Stimulated activated naive CD8-positive, alpha-beta T cell treated with anti-CD3 and anti-CD28 coated beads, Interleukin-15, Interleukin-2, amounts not matched to agents 100 U/mL and 50 U/mL, for 24 hours (primary cell): ENCODE measurements around the gene PTK6.
"Not testable (repeated sequence)": the region's sequence is repeated elsewhere in the genome, so short reads cannot be mapped to it uniquely, and the experiment has no call there.

Experiments
- ATAC-seq: fragments of 150-1000 bp; cut with Tn5 transposase; one replicate; pipeline ENCODE4 v1.10.0; 2021
- DNase-seq: peaks from one replicate; pipeline ENCODE4 v3.0.0; 2021

The PTK6 gene

DNA sequence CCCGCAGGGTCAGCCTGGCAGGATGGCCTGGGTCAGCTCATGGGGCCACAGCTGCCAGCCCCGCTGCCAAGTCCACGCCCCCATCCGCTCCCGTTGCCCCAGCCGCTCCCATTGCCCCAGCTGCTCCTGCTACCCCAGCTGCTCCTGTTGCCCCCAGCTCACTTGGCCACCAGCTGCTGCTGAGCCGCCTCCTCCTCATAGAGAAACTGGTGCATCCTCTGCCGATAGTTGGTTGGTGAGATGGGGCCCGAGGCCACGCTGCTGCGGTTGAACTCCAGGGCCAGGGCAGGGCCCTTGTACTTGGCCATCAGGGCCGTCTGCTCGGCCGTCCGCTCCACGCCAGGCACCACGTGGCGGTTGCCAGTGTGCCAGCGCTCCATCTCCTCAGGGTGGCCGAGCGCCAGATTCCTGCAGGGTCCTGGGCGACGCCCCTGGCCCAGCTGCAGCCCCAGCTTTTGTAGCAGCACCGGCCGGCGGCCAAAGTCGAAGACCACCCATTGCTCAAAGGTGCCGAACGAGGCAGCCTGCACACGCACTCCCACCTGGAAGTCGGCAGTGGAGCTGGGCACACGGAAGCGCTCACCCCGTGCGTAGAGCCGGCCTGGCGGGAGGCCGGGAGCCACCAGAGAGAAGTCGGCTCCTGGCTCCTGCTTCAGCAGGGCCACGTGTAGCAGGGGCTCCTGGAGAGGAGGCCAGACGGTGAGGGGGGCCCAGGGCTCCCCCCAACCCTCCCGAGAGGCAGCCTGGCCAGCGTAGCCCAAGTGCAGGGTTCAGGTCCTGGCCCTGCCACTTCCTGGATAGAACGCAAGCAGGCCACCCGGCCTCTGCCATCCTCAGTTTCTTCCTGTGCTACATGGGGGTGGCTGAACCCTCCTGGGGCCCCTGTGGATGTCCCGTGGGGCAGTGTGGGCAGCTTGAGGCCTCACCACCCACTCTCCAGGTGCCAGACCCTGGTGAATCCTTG lies 32.1 kb upstream of the PTK6 start:
- no peak for DNase-seq
- no peak for ATAC-seq

DNA sequence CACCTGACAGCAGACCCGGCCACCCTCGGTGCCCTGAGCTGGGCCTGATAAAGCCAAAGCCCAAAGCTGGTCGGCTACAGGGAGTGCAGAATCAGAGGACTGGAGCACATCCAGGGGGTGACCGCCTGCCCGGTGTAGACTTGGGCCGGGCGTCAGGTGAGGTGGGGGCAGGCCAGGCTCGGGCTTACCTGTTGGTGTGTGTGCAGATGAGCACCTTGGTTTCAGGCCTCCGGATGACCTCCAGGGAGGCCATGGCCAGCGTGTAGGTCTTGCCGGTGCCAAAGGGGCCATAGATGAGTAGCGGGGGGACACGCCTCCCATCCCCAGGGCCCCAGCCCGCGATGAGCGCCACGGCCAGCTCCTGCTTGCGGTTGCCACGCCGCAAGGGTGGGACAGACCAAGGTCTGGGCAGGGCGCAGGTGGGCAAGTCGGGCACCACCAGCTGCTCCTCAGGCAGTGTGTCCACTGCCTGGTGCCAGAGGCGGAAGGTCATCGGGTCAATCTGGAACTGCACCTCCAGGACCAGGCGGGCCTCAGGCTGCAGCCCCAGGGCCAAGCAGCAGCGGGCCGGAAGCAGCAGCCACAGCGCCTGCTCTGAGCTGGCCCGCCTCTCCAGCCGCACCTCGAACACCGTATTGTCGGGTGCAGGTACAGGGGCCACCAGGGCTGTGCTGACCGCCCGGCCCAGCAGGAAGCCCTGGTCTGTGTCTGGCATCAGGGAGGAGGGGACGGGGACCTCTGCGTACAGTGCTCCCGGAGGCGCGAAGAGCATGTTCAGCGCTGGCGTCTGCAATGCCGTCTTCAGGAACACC lies 31.2 kb upstream of the PTK6 start:
- no peak for DNase-seq
- ATAC-seq, result no peak

DNA sequence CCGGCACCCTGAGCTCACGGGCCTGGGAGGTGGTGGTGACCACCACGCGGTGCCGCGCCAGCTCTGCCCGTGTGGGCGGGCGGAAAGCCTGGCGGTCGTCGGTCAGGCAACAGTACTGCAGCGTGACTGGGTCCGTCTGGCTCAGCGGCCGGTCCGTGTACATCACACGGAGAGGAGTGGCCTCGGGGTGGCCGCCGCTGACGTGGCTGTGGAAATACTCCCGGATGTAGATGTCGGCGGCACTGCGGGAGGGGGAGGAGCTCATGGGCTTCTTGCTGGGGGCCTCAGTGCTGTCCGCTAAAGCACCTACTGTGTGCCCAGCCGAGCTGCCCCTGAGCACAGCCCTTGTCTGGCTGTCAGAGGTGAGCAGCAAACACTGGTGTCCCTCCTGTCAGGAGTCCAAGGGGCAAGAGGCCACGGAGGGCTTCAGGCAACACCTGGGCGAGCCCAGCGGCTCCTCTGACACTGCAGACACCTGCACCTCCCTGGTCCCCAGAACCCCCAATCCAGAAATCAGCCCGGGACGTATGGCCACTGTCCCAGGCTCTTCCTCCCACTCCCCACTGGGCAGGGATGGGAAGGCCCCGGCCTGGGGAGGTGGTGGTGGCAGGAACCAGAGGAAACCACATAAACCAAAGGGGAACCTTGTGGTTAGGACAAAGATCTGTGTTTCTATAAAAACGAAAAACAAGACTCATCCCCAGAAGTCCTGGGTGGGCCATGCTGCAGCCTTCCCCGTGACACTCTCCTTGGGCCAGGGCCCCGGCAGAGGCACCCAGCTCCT lies 30.4 kb upstream of the PTK6 start:
- peak; percentile 84 for ATAC-seq
- peak; percentile 66 for DNase-seq

DNA sequence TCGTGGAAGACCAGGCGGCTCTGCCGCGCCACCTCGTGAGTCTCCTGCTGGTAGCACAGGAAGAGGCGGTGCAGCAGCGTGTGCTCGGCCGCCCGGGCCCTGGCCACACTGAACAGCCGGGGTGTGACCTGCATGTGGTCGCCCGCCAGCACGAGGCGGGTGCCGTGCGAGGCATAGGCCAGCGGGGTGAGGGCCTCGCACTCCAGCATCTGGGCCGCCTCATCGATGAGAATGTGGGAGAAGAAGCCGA lies 29.9 kb upstream of the PTK6 start:
- ATAC-seq, result no peak
- no peak for DNase-seq

DNA sequence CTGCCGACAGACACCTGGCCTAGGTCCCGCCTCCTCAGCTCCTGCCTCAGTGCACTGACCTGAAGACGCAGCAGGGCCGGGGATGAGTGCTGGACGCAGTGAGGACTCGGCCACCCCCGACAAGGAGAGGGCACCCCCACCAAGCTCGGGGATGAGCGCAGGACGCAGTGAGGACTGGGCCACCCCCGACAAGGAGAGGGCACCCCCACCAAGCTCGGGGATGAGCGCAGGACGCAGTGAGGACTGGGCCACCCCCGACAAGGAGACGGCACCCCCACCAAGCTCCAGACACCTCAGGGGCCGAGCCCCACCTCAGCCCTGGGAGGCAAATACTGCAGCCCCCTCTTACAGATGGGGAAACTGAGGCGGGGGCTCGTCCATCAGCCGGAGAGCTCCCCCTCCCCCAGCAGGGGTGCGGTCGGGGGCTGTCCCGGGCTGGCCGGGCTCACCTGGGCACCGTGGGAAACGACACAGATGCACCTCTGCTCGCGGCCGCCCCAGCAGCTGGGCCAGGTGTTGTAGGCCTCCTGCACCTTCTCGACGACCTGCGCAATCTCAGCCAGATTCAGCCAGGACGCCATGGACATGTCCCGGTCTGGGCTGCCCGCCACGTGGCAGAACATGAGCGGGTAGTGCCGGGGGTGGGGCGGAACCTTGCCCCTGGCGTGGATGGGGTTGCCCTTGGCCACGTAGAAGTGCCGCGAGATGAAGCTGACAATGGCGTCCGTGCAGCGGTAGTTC lies 29.4 kb upstream of the PTK6 start:
- DNase-seq (no peak), ATAC-seq (no peak)

DNA sequence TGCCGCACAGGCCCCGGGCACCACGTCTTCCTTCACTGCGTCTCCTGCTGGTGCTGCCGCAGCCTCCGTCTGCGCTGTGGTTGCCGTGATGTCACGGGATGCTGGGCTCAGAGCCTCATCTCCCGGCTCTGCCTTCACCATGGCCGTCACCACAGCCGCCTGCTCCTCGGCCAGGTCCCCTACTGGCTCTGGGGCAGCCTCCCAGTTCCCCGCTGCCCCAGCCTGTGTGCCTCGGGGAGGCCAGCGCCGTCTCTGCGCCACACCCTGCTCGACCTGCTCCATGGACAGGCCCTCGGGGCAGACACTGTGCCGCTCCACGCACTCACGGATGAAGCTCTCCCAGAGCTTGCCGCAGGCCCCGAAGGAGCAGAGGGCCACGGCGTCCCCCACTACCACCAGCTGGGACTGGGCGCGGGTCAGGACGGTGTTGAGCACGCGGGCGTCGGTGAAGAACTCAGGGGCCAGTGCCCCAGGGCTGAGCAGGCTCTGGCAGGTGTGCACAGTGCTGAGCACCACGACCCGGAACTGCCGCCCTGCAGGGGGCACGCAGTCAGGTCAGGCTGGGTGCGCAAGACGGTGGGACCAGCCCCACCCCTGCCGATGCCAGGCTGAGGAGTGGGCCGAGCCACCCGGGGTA lies 28.6 kb upstream of the PTK6 start:
- DNase-seq (no peak), ATAC-seq (no peak)

DNA sequence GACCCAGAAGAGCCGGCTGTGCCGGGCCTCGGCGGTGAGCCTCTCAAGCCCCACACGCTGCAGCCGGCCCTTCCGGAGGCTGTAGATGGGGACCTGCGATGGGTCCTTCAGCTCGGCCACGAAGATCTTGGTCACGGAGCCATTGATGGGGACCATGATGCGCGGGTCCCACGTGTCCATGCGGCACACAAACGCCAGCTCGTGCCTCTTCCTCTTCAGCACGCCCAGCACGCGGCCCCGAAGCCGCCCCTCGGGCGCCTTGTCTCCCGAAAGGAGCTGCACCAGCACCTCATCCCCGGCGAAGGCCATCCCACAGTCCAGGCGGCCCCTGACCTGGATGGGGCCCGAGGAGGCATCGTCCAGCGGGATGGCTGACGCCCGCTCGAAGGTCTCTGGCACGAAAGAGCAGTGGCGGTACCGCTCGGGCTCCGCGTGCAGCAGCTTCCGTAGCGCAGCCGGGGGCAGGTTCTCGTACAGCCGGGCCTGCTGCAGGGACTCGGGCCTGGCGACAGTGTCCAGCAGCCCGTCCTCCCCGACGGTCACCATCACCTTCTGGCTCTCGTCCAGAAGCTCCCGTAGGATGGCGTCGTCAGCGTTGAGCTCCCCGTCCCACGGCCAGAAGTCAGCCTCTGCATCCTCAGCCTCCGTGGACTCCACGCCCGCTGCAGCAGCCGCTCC lies 28.0 kb upstream of the PTK6 start:
- DNase-seq (no peak), ATAC-seq (no peak)

DNA sequence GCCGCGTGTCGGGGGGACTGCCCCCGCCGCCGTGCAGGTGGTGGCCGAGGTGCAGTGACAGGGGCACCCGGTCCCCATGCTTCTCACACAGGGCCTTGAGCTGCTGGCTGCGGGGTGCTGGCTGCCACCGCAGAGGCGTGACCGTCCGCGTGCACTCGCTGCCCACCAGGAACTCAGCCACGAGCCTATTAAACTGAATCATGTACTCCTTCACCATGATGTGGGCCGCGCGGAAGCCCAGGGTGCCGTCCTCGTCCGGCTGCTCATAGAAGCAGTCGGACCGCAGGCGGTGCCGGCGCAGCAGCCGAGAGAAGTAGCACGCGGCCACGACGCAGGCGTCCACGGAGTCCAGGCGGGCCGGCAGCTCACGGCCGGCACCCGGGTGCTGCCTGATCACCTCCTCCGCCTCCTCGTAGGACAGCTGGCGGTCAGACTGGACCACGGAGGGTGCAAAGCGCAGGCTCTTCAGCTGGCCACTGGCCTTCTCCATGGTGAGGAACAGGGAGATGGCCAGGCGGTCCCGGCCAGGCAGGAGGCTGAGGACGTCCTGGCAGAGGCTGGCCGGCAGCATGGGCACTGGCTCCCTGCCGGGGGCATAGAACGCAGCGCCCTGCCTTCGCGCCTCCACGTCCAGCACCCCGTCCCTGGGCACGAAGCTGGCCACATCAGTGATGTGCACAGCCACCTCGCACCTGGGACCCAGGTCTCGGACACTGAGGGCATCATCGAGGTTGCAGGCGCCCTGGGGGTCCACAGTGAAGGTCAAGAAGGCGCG lies 27.0 kb upstream of the PTK6 start:
- ATAC-seq, result no peak
- no peak for DNase-seq

DNA sequence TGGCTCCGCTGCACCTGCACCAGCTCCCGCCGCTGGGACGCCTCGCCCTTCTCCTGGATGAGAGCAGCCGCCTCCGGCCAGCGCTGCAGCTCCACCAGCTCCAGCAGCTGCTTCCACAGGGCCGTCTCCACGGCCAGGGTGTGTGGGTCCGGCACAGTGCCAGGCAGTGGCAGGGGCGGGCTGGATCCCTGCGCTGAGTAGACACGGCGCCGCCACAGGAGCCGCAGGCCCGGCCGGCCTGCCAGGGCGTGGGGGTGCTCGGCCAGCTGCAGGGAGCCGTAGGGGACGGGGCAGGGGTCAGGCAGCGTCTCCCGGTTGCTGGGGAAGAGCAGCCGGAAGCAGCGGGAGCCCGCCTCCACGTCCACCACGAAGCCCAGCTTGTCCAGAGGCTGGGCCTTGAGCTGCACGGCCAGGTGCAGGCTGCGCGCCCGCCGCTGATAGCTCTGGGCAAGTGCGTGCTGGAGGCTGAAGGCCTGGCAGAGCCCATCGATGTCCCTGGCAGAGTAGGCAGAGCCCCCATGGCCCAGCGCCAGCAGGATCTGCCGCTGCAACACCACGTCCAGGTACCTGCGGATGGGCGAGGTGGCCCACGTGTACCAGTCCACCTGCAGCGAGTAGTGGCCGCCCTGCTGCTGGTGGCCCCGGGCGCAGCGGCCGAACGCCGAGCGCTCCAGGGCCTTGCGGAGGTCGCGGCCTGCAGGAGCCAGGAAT lies 26.2 kb upstream of the PTK6 start:
- ATAC-seq (no peak), DNase-seq (no peak)

DNA sequence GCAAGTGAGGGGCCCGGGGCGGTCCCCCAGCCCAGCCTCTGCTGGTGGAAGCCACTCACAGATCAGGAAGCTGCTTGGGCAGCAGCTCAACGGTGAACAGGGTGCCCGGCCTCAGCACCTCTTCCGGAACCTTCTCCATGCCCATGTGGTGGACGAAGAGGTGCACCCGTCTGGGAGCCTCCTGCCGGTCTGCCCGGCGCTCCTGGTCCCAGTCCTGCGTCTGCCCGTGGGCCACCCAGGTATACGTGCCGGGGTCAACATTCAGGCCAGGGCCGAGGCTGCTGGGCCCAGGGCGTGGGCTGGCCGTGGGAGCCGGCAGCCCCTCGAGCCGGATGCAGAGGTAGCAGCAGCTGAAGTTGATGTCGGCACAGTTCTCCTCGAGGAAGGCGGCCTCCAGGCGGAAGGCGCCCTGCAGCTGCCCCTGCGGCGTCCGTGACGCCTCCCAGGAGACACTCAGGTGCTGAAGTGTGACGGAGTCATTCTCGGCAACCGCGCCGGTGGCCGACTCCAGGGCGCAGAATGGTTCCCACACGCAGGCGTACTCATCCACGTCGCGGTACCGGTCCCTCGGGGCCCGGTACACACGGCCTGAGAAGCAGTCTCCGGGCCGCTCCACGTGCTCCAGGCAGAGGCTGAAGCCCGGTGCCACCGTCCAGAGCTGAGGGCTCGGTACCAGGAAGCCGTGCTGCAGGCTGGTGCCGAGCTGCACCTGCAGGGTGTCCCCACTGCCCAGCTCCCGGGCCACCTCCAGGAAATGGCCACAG lies 25.5 kb upstream of the PTK6 start:
- ATAC-seq (no peak), DNase-seq (no peak)

DNA sequence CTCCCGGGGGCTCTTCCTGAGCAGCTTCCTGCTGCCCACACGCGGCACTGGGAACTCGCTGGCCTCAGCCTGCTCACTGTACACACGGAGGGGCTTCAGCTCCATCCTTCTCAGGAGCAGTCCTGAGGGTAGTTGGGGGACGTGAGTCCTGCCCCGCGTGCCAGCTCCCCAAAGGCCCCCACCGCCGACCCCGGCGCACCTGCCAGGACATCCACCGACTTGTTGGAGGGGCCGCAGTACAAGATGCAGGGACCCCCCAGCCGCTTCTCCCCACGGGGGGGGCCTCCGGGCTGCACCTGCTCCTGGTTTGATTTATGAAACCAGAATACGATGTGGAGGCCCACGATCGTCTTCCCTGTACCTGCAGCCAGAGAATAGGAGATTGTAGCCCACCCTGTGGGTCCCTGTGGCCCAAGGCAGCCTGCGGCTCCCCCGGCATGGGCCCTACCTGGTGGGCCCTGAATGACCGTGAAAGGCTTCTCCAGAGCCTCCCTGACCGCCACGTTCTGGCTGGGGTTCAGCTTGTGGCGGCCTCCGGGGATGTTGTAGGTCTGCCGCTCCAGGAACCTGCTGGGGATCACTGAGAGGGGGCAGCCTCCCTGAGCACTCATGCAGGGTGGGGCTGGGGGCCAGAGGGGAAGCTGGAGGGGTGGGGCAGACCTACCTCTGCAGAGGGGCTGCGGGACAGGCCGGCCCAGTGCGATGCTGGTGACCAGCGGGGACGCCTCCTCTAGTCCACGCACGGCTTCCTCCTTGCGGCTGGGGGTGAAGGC lies 24.6 kb upstream of the PTK6 start:
- DNase-seq (no peak), ATAC-seq (no peak)

DNA sequence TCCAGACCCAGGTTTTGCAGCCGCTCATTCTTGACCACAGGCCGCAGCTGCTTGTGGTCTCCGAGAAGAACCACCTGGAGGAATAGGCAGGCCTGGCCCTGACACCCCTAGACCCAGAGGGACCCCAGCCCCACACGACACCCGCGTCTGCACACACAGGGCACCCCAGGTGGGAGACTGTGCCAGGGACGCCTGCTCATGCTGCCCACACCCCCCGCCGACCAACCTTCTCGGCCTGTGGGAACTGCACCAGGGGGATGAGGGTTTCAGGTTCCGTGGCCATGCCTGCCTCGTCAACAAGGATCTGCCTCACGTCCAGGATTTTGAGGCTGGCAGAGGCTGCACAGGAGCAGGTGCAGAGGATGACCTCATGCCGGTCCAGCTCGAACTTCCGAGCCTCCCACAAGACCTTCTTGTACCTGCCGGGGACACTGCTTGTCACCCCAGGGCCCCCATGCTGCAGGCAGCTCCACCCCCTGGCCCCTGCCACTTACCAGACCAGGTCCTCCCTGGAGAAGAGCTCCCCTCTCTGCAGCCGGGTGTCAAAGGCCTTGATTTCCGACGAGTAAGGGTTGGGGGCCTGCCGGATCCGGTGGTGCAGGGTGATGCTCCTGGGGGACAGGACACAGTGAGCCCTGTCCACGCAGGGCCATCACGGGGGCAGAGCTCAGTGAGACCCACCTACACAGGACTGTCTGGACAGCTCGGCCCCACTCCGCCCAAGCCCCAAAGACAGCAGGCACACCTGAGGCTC lies 23.9 kb upstream of the PTK6 start:
- no peak for ATAC-seq

DNA sequence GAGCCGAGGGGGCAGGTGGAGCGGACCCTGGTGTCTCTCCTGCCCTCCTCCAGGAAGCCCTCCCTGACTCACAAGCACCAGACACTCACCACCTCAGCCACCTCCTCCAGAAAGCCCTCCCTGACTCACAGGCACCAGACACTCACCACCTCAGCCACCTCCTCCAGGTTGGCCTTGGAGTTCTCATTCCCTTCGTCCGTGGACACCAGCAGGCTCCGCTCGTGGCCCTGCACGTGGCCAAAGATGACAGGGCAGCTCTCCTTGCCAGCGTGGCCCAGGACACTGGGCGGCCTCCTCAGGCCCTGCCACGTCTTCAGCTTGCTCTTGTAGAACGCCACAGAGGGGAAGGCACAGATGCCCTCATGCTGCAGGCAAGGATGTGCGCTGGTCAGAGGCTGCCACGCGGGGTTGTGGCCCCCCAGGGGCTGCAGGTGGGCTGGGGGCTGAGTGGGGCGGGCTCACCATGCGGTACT lies 23.2 kb upstream of the PTK6 start:
- ATAC-seq, result no peak

More for the DNA sequence above, 23.9 kb upstream of the PTK6 start:
- DNase-seq, result no peak

DNA sequence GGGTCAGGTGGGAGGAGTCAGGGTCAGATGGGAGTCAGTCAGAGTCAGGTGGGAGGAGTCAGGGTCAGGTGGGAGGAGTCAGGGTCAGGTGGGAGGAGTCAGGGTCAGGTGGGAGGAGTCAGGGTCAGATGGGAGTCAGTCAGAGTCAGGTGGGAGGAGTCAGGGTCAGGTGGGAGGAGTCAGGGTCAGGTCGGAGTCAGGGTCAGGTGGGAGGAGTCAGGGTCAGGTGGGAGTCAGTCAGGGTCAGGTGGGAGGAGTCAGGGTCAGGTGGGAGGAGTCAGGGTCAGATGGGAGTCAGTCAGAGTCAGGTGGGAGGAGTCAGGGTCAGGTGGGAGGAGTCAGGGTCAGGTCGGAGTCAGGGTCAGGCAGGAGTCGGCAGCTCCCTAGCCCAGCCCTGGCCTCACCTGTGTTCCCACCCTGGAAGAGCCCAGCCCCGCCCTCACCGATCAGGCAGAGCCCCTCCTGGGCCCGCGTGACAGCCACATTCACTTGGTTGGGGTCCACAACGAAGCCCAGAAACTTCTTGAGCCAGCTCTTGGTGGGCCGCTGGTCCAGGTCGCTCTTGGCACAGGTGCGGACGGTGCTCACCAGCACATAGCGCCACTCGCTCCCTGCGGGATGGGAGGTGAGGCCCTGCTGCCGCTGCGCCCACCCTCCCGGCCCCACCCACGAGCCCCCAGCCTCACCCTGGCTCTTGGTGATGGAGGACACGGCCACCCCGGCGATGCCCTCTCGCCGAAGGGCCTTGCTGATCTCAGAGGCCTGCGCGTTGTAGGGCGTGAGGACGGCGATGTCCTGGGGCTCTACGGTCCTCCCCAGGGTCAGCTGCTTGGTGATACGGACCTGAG lies 22.5 kb upstream of the PTK6 start:
- not testable (repeated sequence) for DNase-seq, ATAC-seq

More for the DNA sequence above, 23.2 kb upstream of the PTK6 start:
- no peak for DNase-seq

DNA sequence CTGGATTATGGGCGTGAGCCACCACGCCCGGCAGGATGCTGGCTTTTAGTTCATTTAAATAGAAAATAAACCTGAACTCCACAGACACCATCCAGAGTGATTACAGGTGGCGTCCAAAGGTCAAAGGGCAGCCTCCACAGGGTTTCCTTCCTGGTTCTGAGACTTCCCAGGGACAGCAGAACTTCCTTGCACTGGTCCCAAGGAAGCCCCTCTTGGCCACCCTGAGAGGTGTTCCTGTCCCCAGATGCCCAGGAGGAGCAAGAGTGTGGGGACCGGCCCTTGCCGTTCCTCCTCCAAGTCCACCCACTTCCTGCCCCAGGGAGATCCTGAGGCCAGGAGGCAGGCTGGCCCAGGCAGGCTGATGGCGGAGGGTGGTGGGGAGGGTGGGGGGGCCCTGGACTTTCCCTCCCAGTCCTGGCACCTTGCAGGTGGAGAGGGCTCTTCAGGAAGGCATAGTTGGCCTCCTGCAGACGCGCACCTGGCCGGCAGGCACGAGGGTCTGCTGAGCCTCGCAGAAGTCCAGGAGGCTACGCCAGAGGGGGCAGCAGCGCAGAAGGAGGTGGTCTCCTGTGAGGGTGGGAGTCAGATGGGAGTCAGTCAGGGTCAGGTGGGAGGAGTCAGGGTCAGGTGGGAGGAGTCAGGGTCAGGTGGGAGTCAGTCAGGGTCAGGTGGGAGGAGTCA lies 21.8 kb upstream of the PTK6 start:
- DNase-seq (no peak), ATAC-seq (no peak)
